Measurements from ENCODE around the gene ITGB3. TPM values are rescaled to one million over a fixed set of nuclear protein-coding genes. Genes with fewer than 3 reads are reported as not detected.
"Not testable (repeated sequence)": the region's sequence is repeated elsewhere in the genome, so short reads cannot be mapped to it uniquely, and the experiment has no call there.

The ITGB3 gene
- total RNA-seq, 2 experiments from 2014 or later: 0.21 to 0.93 TPM

DNA sequence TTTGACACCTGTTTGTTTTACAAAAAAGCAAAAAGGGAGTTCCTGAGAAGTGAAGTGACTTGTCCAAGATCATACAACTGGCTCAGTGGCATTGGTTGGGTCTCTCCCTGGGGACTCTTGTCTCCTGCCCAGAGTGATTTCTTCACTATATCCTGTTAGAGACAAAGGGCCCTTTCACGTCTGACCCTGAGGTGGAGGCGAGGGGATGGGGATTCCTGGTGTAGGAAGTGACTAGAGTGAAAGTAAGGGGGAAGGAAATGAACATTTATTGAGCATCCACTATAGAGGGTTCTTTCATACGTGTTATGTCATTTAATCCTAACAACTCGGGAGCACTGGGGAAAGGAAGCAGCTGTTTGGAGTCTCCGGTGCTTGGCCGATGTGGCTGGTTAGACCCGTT is 9.0 kb downstream of the ITGB3 start:
- Mint-ChIP-seq H3K36me3 (no peaks in the 10 kb centered on the region), H3K4me1 (peaks cover 12% of the 10 kb centered on the region), H3K4me3 (no peak overlapping the region), H3K27ac (no peak overlapping the region), H3K27me3 (peaks cover 48% of the 10 kb centered on the region), H3K9me3 (ENCODE audit: low read depth) (no peaks in the 10 kb centered on the region)
- CTCF ChIA-PET: no interaction called here
- DNase-seq (no peak), ATAC-seq (no peak)

- CTCF ChIA-PET: interaction anchor here (1.3 kb wide), 1 partner anchor 28 kb away, joined by 3 read pairs; no protein-coding TSS in a partner anchor
- Mint-ChIP-seq H3K9me3 (ENCODE audit: low read depth) (peaks cover 2% of the 10 kb centered on the region), H3K4me3 (no peak overlapping the region), H3K4me1 (no peaks in the 10 kb centered on the region), H3K27ac (no peak overlapping the region), H3K27me3 (peaks cover 33% of the 10 kb centered on the region), H3K36me3 (no peaks in the 10 kb centered on the region)
- no peak for ATAC-seq
- DNase-seq: no peak
These were observed 10.5 kb downstream of the ITGB3 start for GRCh38 chr17:47264166-47264565.

DNA sequence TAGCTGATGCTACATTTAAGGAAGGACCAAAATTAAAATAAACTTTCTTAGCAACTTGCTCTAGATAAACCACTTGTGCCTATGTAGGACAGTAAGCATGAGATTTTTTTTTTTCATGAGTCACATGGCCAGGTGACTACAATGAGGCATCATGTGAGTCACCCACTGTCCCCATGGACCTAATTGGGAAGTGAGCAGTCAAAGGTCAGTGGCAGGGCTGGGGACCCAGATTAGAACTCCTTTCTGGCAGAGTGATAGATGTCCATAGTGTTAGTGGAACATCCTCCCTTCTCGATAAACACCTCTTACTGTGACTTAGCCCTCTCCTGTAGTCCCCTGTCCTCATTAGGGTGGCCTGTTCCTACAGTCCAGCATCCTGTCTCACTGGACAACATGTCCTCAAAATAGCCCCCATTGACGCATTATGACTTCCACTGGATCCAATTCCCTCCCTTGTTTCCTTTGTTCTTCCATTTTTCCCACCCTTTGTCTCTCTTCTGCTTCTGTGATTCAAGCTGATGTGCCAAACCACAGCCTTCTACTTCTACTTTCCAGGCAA is 12.4 kb downstream of the ITGB3 start:
- no peaks in the 10 kb centered on the region for H3K4me1 Mint-ChIP-seq
- ATAC-seq (no peak), DNase-seq (no peak)
- peaks cover 5% of the 10 kb centered on the region for H3K36me3 Mint-ChIP-seq
- CTCF ChIA-PET: no interaction called here
- H3K9me3 Mint-ChIP-seq (ENCODE audit: low read depth): peaks cover 7% of the 10 kb centered on the region
- no peak overlapping the region for H3K27ac Mint-ChIP-seq
- no peak overlapping the region for H3K4me3 Mint-ChIP-seq
- peaks cover 17% of the 10 kb centered on the region for H3K27me3 Mint-ChIP-seq

GRCh38 chr17:47266782-47267181 is 13.2 kb downstream of the ITGB3 start:
- peaks cover 16% of the 10 kb centered on the region for H3K27me3 Mint-ChIP-seq
- no peaks in the 10 kb centered on the region for H3K4me1 Mint-ChIP-seq
- no peak for DNase-seq
- no peak overlapping the region for H3K4me3 Mint-ChIP-seq
- no peak for ATAC-seq
- peaks cover 5% of the 10 kb centered on the region for H3K36me3 Mint-ChIP-seq
- CTCF ChIA-PET: no interaction called here
- peaks cover 7% of the 10 kb centered on the region for H3K9me3 Mint-ChIP-seq (ENCODE audit: low read depth)
- H3K27ac Mint-ChIP-seq: no peak overlapping the region

GRCh38 chr17:47267354-47267828 is 13.8 kb downstream of the ITGB3 start:
- H3K27ac Mint-ChIP-seq: no peak overlapping the region
- DNase-seq (no peak), ATAC-seq (no peak)
- peaks cover 5% of the 10 kb centered on the region for H3K36me3 Mint-ChIP-seq
- peaks cover 7% of the 10 kb centered on the region for H3K9me3 Mint-ChIP-seq (ENCODE audit: low read depth)
- H3K4me3 Mint-ChIP-seq: no peak overlapping the region
- H3K27me3 Mint-ChIP-seq: peaks cover 13% of the 10 kb centered on the region
- H3K4me1 Mint-ChIP-seq: no peaks in the 10 kb centered on the region
- CTCF ChIA-PET: no interaction called here

- not testable (repeated sequence) for DNase-seq; H3K27ac Mint-ChIP-seq; H3K4me3 Mint-ChIP-seq; H3K4me1 Mint-ChIP-seq; H3K36me3 Mint-ChIP-seq; ATAC-seq; H3K27me3 Mint-ChIP-seq; H3K9me3 Mint-ChIP-seq (ENCODE audit: low read depth)
- CTCF ChIA-PET: interaction anchor here (0.8 kb wide), 1 partner anchor 40 kb away, joined by 3 read pairs; no protein-coding TSS in a partner anchor
These were observed 15.3 kb downstream of the ITGB3 start for GRCh38 chr17:47268964-47269363.

DNA sequence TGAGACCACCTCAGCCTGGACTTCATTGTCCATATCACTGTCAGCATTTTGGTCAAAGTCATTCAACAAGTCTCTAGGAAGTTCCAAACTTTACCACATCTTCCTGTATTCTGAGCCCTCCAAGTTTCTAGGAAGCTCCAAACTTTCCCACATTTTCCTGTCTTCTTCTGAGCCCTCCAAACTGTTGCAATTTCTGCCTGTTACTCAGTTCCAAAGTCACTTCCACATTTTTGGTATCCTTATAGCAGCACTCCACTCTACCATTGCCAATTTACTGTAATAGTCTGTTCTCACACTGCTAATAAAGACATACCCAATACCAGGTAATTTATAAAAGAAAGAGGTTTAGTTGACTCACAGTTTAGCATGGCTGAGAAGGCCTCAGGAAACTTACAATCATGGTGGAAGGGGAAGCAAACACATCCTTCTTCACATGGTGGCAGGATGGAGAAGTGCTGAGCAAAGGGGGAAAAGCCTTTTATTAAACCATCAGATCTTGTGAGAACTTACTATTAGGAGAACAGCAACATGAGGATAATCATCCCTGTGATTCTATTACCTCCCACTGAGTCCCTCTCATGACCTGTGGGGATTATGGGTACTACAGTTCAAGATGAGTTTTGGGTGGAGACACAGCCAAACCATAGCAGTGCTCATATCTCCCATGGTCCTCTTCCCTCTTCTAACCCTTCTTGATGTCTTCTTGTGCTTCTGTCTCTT is 16.1 kb downstream of the ITGB3 start:
- not testable (repeated sequence) for ATAC-seq; H3K9me3 Mint-ChIP-seq (ENCODE audit: low read depth); H3K4me1 Mint-ChIP-seq; DNase-seq; H3K27me3 Mint-ChIP-seq; H3K27ac Mint-ChIP-seq; H3K36me3 Mint-ChIP-seq; H3K4me3 Mint-ChIP-seq
- CTCF ChIA-PET: interaction anchor here (0.8 kb wide), 1 partner anchor 40 kb away, joined by 3 read pairs; no protein-coding TSS in a partner anchor

GRCh38 chr17:47270946-47271705 is 17.5 kb downstream of the ITGB3 start:
- Mint-ChIP-seq H3K4me1 (no peaks in the 10 kb centered on the region), H3K4me3 (no peak overlapping the region), H3K27me3 (peaks cover 7% of the 10 kb centered on the region), H3K9me3 (ENCODE audit: low read depth) (peaks cover 7% of the 10 kb centered on the region), H3K27ac (no peak overlapping the region), H3K36me3 (peaks cover 5% of the 10 kb centered on the region)
- CTCF ChIA-PET: no interaction called here
- no peak for ATAC-seq
- no peak for DNase-seq

DNA sequence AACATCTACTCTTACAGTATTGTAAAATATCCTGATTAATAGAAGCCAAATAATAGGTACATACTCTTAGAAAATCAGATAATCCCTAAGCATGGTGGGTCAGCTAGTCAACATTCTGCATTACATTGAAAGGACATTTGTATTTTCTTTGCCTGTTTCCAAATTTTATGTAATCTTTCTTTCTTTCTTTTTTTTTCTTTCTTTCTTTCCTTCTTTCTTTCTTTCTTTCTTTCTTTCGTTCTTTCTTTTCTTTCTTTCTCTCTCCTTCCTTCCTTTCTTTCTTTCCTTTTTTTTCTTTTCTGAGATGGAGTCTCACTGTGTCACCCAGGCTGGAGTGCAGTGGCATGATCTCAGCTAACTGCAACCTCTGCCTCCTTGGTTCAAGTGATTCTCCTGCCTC is 18.9 kb downstream of the ITGB3 start:
- DNase-seq (no peak), ATAC-seq (no peak)
- Mint-ChIP-seq H3K9me3 (ENCODE audit: low read depth) (peaks cover 7% of the 10 kb centered on the region), H3K36me3 (peaks cover 5% of the 10 kb centered on the region), H3K4me1 (no peaks in the 10 kb centered on the region), H3K27ac (no peak overlapping the region), H3K27me3 (peaks cover 9% of the 10 kb centered on the region), H3K4me3 (no peak overlapping the region)
- CTCF ChIA-PET: interaction anchor here (0.6 to 0.7 kb wide), 2 partner anchors 64 to 320 kb away, joined by 3 to 4 read pairs; no protein-coding TSS in a partner anchor

- Mint-ChIP-seq H3K9me3 (ENCODE audit: low read depth) (peaks cover 7% of the 10 kb centered on the region), H3K4me1 (no peaks in the 10 kb centered on the region), H3K4me3 (no peak overlapping the region), H3K36me3 (peaks cover 5% of the 10 kb centered on the region), H3K27ac (no peak overlapping the region), H3K27me3 (peaks cover 9% of the 10 kb centered on the region)
- ATAC-seq (no peak), DNase-seq (no peak)
- CTCF ChIA-PET: interaction anchor here (0.6 kb wide), 1 partner anchor 63 kb away, joined by 3 read pairs; no protein-coding TSS in a partner anchor
These were observed 19.6 kb downstream of the ITGB3 start for GRCh38 chr17:47273245-47273644.

DNA sequence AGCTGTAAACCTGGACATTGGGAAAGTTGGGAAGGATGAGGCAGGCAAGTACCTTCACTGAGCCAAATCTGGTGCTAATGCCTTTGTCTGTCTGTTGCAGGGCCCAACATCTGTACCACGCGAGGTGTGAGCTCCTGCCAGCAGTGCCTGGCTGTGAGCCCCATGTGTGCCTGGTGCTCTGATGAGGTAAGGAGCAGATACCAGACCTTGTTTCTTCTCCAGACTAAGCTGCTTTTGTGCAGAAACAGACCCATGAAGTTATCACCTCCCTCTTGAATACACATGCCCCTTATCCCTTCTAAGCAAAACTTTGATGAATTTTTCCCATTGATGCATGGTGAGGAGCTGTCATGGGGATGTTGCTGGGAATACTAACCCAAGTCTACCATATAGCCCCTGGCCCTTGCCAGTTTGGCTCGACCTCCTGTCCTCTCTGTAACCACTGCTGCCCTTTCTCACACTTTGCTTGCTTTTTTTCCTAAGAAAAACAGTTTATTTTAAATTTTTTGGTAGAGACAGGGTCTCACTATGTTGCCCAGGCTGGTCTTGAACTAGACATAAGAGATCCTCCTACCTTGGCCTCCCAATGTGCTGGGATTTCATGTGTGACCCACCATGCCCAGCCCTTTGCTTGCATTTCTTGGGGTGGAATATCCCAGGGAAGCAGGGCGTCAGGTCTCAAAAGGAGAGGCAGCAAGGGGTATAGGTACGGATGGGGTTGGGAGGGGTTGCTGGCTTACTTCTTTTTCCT is 20.9 kb downstream of the ITGB3 start:
- no peak for DNase-seq
- peaks cover 2% of the 10 kb centered on the region for H3K36me3 Mint-ChIP-seq
- peaks cover 6% of the 10 kb centered on the region for H3K4me1 Mint-ChIP-seq
- no peak for ATAC-seq
- H3K9me3 Mint-ChIP-seq (ENCODE audit: low read depth): peaks cover 2% of the 10 kb centered on the region
- H3K27me3 Mint-ChIP-seq: peaks cover 9% of the 10 kb centered on the region
- CTCF ChIA-PET: no interaction called here
- no peak overlapping the region for H3K4me3 Mint-ChIP-seq
- no peak overlapping the region for H3K27ac Mint-ChIP-seq

- Mint-ChIP-seq H3K36me3 (no peaks in the 10 kb centered on the region), H3K9me3 (ENCODE audit: low read depth) (no peaks in the 10 kb centered on the region), H3K4me1 (peaks cover 6% of the 10 kb centered on the region), H3K27me3 (peaks cover 9% of the 10 kb centered on the region), H3K27ac (no peak overlapping the region), H3K4me3 (no peak overlapping the region)
- DNase-seq (no peak), ATAC-seq (no peak)
- CTCF ChIA-PET: no interaction called here
These were observed 21.8 kb downstream of the ITGB3 start for GRCh38 chr17:47275245-47275984.
